OCI-LY1 (cell line): ENCODE data around the gene GPR171.

Experiments
- H2AFZ ChIP-seq: fragments of 200-600 bp; sonication (generic), shearing (Covaris generic); 2 replicates; pipeline ENCODE4 v1.6.0; 2014; ENCODE audit warnings: antibody characterized with exemption, mild to moderate bottlenecking, low read length
- H3F3A ChIP-seq: fragments of 200-600 bp; sonication (generic), shearing (Covaris generic); 2 replicates; pipeline ENCODE4 v1.6.0; 2014; ENCODE audit warnings: mild to moderate bottlenecking, antibody characterized with exemption, low read length, moderate library complexity; ENCODE audit not compliant: insufficient read depth
- H3K27ac ChIP-seq: fragments of 200-600 bp; sonication (generic); 2 replicates; pipeline ENCODE4 v1.5.1; 2014; ENCODE audit warnings: low read length, mixed run types, mild to moderate bottlenecking, low read depth; ENCODE audit not compliant: poor library complexity, severe bottlenecking
- H3K27me3 ChIP-seq: fragments of 200-600 bp; sonication (generic); 2 replicates; pipeline ENCODE4 v1.6.0; 2014; ENCODE audit warnings: antibody characterized with exemption, mild to moderate bottlenecking, low read length, moderate library complexity; ENCODE audit not compliant: insufficient read depth
- H3K36me3 ChIP-seq: fragments of 200-600 bp; sonication (generic); 2 replicates; pipeline ENCODE4 v1.6.1; 2014; ENCODE audit warnings: mild to moderate bottlenecking, antibody characterized with exemption, low read length, moderate library complexity, mixed read lengths; ENCODE audit not compliant: insufficient read depth
- H3K4me1 ChIP-seq: fragments of 200-600 bp; sonication (generic); 2 replicates; pipeline ENCODE4 v1.5.1; 2014; ENCODE audit warnings: mild to moderate bottlenecking, low read length, moderate library complexity; ENCODE audit not compliant: insufficient read depth, severe bottlenecking
- H3K4me2 ChIP-seq: fragments of 200-600 bp; sonication (generic), shearing (Covaris generic); 2 replicates; pipeline ENCODE4 v1.6.1; 2014; ENCODE audit warnings: low read length
- H3K4me3 ChIP-seq: fragments of 200-600 bp; sonication (generic); 2 replicates; pipeline ENCODE4 v1.5.1; 2014; ENCODE audit warnings: low read length, low read depth, mild to moderate bottlenecking, mixed read lengths; ENCODE audit not compliant: poor library complexity, severe bottlenecking
- H3K79me2 ChIP-seq: fragments of 200-600 bp; shearing (Covaris generic); 2 replicates; pipeline ENCODE4 v1.6.1; 2016; ENCODE audit warnings: mixed run types, low read length, mixed read lengths; ENCODE audit not compliant: insufficient read depth
- H3K9ac ChIP-seq: fragments of 200-600 bp; sonication (generic), shearing (Covaris generic); 2 replicates; pipeline ENCODE4 v1.6.1; 2014; ENCODE audit warnings: mild to moderate bottlenecking, low read length, mixed read lengths
- H3K9me2 ChIP-seq: fragments of 200-600 bp; sonication (generic), shearing (Covaris generic); 2 replicates; pipeline ENCODE4 v1.6.1; 2014; ENCODE audit warnings: low read depth, mild to moderate bottlenecking, low read length, mixed read lengths
- H3K9me3 ChIP-seq: fragments of 200-600 bp; shearing (Covaris generic); 2 replicates; pipeline ENCODE4 v1.6.1; 2014; ENCODE audit warnings: low read length, mixed read lengths
- H4K20me1 ChIP-seq: fragments of 200-600 bp; sonication (generic), shearing (Covaris generic); 2 replicates; pipeline ENCODE4 v1.6.0; 2016; ENCODE audit warnings: mild to moderate bottlenecking, low read length; ENCODE audit not compliant: insufficient read depth
- EZH2 ChIP-seq: fragments of 200-600 bp; sonication (generic), shearing (Covaris generic); IDR thresholded peaks from 2 replicates; pipeline ENCODE4 v1.8.0; 2017; ENCODE audit warnings: borderline replicate concordance, mixed run types, mild to moderate bottlenecking, antibody characterized with exemption, low read length, moderate library complexity, mixed read lengths
- TF ChIP-seq, protein P1 (sequence below): fragments of 200-600 bp; sonication (generic), shearing (Covaris generic); IDR thresholded peaks from 2 replicates; pipeline ENCODE4 v1.5.1; 2017; ENCODE audit warnings: mild to moderate bottlenecking, antibody characterized with exemption, low read length, moderate library complexity, mixed read lengths

GPR171 gene

DNA sequence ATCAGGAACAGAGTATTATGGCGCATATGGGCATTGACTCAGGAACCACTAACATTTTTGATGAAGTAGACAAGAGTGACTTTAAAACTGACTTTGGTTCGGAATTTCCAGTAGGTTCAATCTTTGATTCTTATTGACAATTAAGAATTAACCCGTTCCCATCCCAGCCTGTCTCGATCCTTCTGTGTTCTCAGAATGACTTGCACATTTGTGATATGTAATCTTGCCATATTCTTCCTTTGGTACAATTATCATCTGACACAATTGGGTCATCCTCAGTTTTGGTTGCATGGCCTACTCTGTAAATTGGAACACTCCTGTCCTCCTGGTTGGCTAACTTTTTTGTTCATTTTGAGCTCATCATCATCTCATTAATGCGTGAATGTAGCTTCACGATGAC is 10.5 kb downstream of the GPR171 start:
- no peaks in the 10 kb centered on the region for H3K9me3 ChIP-seq
- no peaks in the 10 kb centered on the region for H3F3A ChIP-seq
- no peaks in the 10 kb centered on the region for H3K79me2 ChIP-seq
- H3K9ac ChIP-seq = no peak overlapping the region
- H3K27me3 ChIP-seq = no peaks in the 10 kb centered on the region
- no peak overlapping the region for H2AFZ ChIP-seq
- TF ChIP-seq, protein P1, sequence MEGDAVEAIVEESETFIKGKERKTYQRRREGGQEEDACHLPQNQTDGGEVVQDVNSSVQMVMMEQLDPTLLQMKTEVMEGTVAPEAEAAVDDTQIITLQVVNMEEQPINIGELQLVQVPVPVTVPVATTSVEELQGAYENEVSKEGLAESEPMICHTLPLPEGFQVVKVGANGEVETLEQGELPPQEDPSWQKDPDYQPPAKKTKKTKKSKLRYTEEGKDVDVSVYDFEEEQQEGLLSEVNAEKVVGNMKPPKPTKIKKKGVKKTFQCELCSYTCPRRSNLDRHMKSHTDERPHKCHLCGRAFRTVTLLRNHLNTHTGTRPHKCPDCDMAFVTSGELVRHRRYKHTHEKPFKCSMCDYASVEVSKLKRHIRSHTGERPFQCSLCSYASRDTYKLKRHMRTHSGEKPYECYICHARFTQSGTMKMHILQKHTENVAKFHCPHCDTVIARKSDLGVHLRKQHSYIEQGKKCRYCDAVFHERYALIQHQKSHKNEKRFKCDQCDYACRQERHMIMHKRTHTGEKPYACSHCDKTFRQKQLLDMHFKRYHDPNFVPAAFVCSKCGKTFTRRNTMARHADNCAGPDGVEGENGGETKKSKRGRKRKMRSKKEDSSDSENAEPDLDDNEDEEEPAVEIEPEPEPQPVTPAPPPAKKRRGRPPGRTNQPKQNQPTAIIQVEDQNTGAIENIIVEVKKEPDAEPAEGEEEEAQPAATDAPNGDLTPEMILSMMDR = no peak
- no peak for TF ChIP-seq EZH2
- no peak overlapping the region for H3K27ac ChIP-seq
- H3K9me2 ChIP-seq = no peaks in the 10 kb centered on the region
- H3K36me3 ChIP-seq = peaks cover 10% of the 10 kb centered on the region; the same call in 1 of the 2 replicates
- no peaks in the 10 kb centered on the region for H4K20me1 ChIP-seq
- no peak overlapping the region for H3K4me3 ChIP-seq
- no peaks in the 10 kb centered on the region for H3K4me1 ChIP-seq
- H3K4me2 ChIP-seq = no peak overlapping the region

- TF ChIP-seq, protein P1 = no peak
- H3K27me3 ChIP-seq = no peaks in the 10 kb centered on the region
- no peaks in the 10 kb centered on the region for H4K20me1 ChIP-seq
- no peak overlapping the region for H3K9ac ChIP-seq
- H3K27ac ChIP-seq = no peak overlapping the region
- no peaks in the 10 kb centered on the region for H3K9me3 ChIP-seq
- H3K4me3 ChIP-seq = no peak overlapping the region
- H3K36me3 ChIP-seq = peaks cover 10% of the 10 kb centered on the region; the same call in 1 of the 2 replicates
- no peak overlapping the region for H2AFZ ChIP-seq
- no peaks in the 10 kb centered on the region for H3K9me2 ChIP-seq
- no peaks in the 10 kb centered on the region for H3K4me1 ChIP-seq
- no peaks in the 10 kb centered on the region for H3F3A ChIP-seq
- no peak overlapping the region for H3K4me2 ChIP-seq
- no peaks in the 10 kb centered on the region for H3K79me2 ChIP-seq
Measured at GRCh38 chr3:151191095-151191494, 11.9 kb downstream of the GPR171 start.

DNA sequence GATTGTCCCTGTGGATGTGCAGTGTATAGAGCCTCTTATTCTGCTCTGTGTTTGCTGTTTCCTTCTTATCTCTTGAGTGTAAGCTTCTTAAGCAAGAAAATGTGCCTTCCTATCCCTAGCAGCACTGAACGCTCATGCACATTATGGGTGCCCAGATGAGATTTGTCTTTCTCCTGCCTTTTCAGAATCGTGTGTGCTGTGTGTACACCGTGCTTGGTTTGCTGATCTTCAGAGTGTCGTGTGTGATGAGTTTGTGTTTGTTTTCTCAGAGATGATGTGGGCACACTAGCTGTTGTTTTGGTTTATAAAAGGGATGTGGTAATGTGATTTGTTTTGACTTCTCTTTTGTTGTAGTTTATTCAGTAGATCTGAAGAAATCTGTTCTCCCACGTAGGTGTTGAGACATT is 19.7 kb downstream of the GPR171 start:
- no peak overlapping the region for H3K4me2 ChIP-seq

More for the DNA sequence above, 19.7 kb downstream of the GPR171 start:
- H3K36me3 ChIP-seq = no peaks in the 10 kb centered on the region
- H4K20me1 ChIP-seq = no peaks in the 10 kb centered on the region
- no peaks in the 10 kb centered on the region for H3K79me2 ChIP-seq
- no peaks in the 10 kb centered on the region for H3K27me3 ChIP-seq
- TF ChIP-seq, protein P1 = no peak
- TF ChIP-seq EZH2 = no peak
- H3K9me2 ChIP-seq = no peaks in the 10 kb centered on the region
- no peaks in the 10 kb centered on the region for H3F3A ChIP-seq
- H3K4me1 ChIP-seq = no peaks in the 10 kb centered on the region
- H3K27ac ChIP-seq = no peak overlapping the region
- H3K9ac ChIP-seq = no peak overlapping the region
- H3K9me3 ChIP-seq = no peaks in the 10 kb centered on the region
- H2AFZ ChIP-seq = no peak overlapping the region
- no peak overlapping the region for H3K4me3 ChIP-seq
